Upper lobe of right lung (tissue), 1 donor: ENCODE results near the gene ANKMY1. TPM values are rescaled to one million over a fixed set of nuclear protein-coding genes. Genes with fewer than 3 reads are reported as not detected.

Source experiments
- ATAC-seq: fragments of 200-7000 bp; cut with Tn5 transposase; one replicate; pipeline ENCODE4 v1.9.1; 2020; ENCODE audit warnings: mild to moderate bottlenecking, moderate library complexity
- DNase-seq: peaks from one replicate; pipeline ENCODE4 v3.0.0-alpha.2; 2020
- H3K27ac ChIP-seq: fragments of 200-600 bp; one replicate; pipeline ENCODE4 v1.8.0; 2022
- H3K27me3 ChIP-seq: fragments of 200-600 bp; one replicate; pipeline ENCODE4 v1.8.0; 2022; ENCODE audit warnings: mild to moderate bottlenecking
- H3K36me3 ChIP-seq: fragments of 200-600 bp; one replicate; pipeline ENCODE4 v1.8.0; 2022
- H3K4me1 ChIP-seq: fragments of 200-600 bp; one replicate; pipeline ENCODE4 v1.8.0; 2022
- H3K4me3 ChIP-seq: fragments of 200-600 bp; one replicate; pipeline ENCODE4 v1.8.0; 2022; ENCODE audit warnings: mild to moderate bottlenecking
- H3K9me3 ChIP-seq: fragments of 200-600 bp; one replicate; pipeline ENCODE4 v1.8.0; 2022
- CTCF ChIP-seq: fragments of 200-600 bp; IDR thresholded peaks from one replicate; pipeline ENCODE4 v1.8.0; 2022; ENCODE audit warnings: antibody characterized with exemption
- intact Hi-C: fragments of 100-400 bp; cut with DNase I; formaldehyde crosslinking; loops from one replicate; pipeline ENCODE4 v1.11.0; 2022
- total RNA-seq: library from RNA; stranded (reverse); fragmentation: NEBNext Ultra II Directional; extraction: Animal tissue kit (Norgen Biotek cat#: 25700); gene quantifications from one replicate; pipeline ENCODE4 v1.2.1, GENCODE V29; 2021
- donor health status: DM: no; HTN: yes; CAD: no; lungs with severe emphysema.

The ANKMY1 gene
- total RNA-seq, 1 donor from 2014 or later, result 19.3 TPM

- TF ChIP-seq CTCF, result no peak
- H3K4me1 ChIP-seq, result peaks cover 50% of the 10 kb centered on the region
- no peaks in the 10 kb centered on the region for H3K27me3 ChIP-seq
- no peak for ATAC-seq
- DNase-seq, result peak; percentile 64
- peak overlapping the region; percentile 83 for H3K27ac ChIP-seq
- no peaks in the 10 kb centered on the region for H3K9me3 ChIP-seq
- peaks cover 19% of the 10 kb centered on the region for H3K36me3 ChIP-seq
- intact Hi-C loops, result no loop called here
- H3K4me3 ChIP-seq, result peak overlapping the region; percentile 78
Observed at GRCh38 chr2:240569523-240569997, 11.8 kb upstream of the ANKMY1 start.

GRCh38 chr2:240568678-240569522 lies 11.1 kb upstream of the ANKMY1 start:
- DNase-seq (peak; percentile 88), ATAC-seq (peak; percentile 22)
- no peak for TF ChIP-seq CTCF
- Histone ChIP-seq H3K27ac (peak overlapping the region; percentile 83), H3K4me3 (peak overlapping the region; percentile 78), H3K9me3 (no peaks in the 10 kb centered on the region), H3K27me3 (no peaks in the 10 kb centered on the region), H3K4me1 (peaks cover 56% of the 10 kb centered on the region), H3K36me3 (peaks cover 13% of the 10 kb centered on the region)
- intact Hi-C loops, result no loop called here

- intact Hi-C loops, result no loop called here
- Histone ChIP-seq H3K9me3 (no peaks in the 10 kb centered on the region), H3K27ac (peak within 1 kb of the TSS; percentile 93), H3K27me3 (no peaks in the 10 kb centered on the region), H3K36me3 (peaks cover 5% of the 10 kb centered on the region), H3K4me1 (peaks cover 62% of the 10 kb centered on the region), H3K4me3 (peak within 1 kb of the TSS; percentile 83)
- ATAC-seq (peak; percentile 28), DNase-seq (peak; percentile 79)
- no peak for TF ChIP-seq CTCF
Observed at GRCh38 chr2:240567872-240568677, 10.3 kb upstream of the ANKMY1 start, which contains the start of gene RNPEPL1. Gene RNPEPL1, plus strand, starts transcription at chr2:240568484. Its CDS starts 103 bp downstream, at chr2:240568587.

- peaks cover 68% of the 10 kb centered on the region for H3K4me1 ChIP-seq
- H3K9me3 ChIP-seq, result no peaks in the 10 kb centered on the region
- intact Hi-C loops, result no loop called here
- no peak for ATAC-seq
- TF ChIP-seq CTCF, result no peak
- peak overlapping the region; percentile 93 for H3K27ac ChIP-seq
- no peaks in the 10 kb centered on the region for H3K27me3 ChIP-seq
- no peaks in the 10 kb centered on the region for H3K36me3 ChIP-seq
- H3K4me3 ChIP-seq, result peak overlapping the region; percentile 83
- peak; percentile 65 for DNase-seq
Observed at GRCh38 chr2:240567137-240567871, 9.5 kb upstream of the ANKMY1 start.
